Measurements from ENCODE around the gene C1orf87.

Gene C1orf87

DNA sequence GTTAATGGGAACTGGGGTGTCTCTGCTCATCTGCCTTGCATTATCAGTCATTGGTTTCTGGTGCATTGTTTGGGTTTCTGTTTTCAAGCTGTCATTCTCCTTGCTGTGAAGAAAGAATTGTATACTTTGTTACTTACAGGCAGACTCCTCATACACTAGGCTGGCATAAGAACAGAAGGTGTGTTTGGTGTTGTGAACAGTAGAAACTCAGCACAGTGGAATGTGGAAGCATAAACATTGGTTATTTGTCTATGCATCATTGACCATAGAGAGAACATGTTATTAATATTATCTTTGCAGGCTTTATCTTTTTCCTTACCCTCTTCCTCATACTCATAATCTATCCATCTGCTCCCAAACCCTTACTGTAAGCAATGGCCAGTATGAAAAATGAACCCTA is 18.2 kb downstream of the C1orf87 start:
- no peak for DNase-seq

DNA sequence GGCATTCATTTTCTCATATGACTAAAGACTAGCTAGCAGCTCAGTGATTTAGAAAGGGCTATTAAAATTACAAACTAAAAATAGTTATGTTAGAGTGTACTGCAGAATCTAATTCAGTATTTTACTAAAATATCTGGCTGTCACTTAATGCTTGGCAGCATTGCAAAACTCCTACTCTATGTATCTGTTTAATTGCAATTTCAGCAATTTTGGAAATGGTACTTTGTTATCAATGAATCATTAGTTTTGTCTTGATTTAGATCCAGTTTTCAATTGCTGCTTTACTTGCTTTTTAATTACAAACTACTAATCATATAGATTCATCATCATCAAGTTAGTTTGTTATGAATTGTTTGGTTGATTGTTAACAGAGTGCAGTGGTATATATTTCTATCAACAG is 19.2 kb downstream of the C1orf87 start:
- DNase-seq = no peak

DNA sequence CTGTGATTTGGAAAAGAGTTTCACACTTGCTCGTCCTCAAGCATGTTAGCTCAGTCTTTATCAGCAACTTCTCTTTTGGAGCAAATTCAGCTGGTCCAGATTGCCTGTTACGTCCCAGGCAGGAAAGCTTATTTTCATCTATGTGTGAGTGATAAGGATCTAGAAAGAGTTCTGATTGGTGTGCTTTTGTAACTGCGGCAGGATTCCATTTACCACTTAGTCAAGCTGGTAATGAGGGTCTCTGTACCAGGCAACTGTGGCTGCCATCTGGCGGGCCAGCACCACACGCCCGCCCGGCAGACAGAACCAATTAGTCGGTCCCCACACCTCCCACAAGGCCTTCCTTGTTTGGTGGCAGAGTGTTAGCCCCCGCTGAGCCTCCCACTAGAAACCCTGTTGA is 21.0 kb downstream of the C1orf87 start:
- no peak for DNase-seq

DNA sequence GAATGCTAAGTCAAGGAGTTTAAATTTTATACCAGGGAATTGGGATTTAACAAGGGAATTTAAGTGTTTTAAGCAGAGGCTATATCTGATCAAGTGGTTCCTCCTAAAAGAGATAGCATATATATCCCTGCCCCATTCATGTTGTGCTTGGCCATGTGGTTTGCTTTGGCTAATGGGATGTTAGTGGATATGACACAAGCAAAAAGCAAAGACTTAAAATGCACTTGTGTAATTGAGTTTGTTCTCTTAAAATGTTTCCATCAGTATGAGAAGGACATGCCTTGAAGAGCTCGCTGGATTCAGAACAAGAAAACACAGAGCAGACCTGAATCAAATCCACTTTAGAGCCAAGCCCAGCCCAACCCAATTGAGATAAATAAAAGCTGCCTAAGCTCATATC is 22.4 kb downstream of the C1orf87 start:
- no peak for DNase-seq

DNA sequence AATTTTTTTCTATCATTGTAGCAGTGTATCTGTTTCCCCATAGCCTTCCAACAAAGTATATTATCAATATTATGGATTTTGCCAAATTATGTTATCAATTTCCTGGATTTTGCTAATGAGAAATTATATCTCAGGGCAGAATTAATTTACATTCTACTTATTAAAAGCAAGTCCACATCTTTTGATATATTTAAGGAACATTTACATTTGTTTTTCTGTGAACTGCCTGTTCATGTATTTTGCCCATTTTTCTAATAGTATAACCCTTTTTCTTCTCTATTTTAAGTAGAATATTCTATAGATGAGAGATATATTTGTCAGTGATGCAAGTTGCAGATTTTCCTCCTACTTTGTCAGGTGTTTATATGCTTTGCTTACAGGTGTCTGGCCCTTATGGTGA is 24.4 kb downstream of the C1orf87 start:
- no peak for DNase-seq

DNA sequence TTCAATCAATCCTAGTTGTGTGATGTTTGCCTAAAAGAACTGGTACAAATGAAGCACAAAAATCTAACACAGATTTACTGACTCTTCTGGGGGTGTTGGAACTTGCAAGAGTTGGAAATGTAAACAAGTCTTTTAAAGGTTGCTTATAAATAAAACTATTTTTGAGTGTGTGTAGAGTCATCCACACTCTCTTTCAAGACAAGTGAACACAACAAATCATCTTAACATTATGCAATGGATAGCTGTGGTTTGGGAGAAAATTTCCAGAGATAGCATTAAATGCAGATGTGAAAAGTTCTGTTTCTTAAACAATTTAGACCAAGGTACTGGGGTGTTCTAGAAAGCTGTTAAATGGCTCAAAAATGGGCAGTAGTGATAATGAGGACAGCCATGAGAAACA is 28.7 kb downstream of the C1orf87 start:
- DNase-seq = no peak

DNA sequence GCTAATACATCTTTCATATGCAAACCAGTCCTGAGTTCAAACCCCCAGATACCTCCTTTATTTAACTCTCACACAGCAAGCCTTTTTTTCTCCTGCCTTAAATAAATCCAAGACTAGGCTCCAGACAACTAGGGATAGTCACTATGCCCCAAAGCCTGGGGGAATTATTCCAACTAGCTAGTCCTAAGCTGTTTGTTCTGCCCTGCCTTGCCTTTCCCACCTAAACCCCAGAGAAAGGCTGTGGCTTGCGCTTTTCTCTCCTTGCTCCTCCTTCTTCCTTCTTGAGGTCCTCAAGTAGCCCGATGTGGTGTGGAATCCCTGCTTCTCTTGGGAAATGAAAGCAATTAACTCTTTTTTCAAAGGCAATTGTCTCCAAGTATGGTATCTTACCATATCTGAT is 31.8 kb downstream of the C1orf87 start:
- DNase-seq = no peak

DNA sequence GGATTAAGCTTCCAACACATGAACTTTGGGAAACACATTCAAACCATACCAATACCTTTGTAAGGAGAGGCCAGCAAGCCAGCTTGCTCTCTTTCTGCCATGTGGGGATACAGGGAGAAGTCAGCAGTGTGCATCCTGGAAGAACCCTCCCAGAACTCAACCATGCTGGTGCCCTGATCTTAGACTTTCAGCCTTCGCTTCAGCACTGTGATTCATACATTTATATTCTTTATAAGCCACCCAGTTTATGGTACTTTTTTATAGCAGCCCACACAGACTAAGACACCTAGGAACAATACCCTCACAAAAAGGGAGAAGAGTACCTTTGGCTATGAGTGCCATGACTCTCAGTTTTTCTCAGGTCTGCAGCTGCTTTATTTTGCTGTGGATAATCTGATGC is 35.9 kb downstream of the C1orf87 start:
- DNase-seq = no peak

DNA sequence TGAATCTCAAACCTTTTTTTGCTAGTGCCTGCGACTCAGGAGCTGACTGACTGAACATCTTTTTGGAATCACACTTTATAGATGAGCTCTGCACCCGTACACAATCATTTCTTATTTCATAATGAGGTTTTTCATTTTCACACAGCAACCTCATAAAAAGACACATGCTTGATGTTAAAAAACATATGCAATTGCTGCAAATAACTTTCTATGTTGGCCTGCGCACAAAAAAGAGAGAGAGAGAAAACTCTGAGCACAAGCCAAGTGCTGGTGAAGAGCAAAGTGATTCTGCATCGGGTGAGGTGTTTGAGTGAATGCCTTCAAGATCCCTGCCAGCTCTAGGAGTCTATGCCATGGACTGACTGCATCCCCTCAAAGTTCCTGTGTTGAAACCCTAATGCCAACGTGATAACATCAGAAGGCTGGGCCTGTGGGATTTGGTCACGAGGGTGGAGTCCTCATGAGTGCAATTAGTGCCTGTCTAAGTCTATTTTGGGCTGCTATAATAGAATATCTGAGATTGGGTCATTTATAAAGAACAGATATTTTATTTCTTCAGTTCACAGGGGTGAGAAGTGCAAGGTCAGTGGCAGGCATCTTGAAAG is 36.6 kb downstream of the C1orf87 start:
- no peak for DNase-seq

DNA sequence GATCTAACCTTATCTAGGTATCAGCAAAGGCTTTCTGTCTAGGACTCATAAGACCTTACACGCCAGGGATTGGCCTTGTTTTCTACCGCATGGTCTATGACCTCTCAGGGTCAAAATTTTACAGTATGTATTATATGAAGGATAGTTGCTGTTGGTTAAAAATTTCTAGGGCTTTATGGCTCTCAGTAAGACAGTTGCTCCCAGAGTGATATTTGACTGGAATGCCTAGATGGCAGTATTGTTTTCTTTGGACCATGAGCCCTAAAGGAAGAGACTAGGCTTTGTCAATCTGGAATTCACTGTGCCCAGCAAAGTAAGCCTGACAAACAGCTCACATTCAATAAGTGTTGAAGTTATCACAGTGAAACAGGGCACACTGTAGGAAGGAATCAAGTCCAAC is 37.6 kb downstream of the C1orf87 start:
- no peak for DNase-seq

DNA sequence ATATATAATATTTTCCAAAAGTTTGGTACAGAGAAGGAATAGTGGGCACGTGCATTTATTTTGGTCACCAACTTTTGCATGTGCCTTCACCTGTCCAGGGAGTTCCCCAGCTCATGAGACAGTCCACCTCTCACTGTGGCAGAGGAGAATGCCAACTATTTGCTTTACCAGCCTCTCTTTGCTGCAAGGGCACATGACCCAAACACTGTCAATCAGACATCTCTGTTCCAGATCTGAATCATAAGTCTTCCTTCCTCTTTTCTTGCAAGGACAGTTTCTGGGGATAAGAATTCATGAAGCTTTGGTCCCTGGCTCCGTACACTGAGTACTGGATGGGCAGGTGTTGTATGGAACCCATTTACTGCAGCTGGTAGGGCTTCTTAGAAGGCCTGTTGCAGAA is 38.6 kb downstream of the C1orf87 start:
- DNase-seq = no peak

DNA sequence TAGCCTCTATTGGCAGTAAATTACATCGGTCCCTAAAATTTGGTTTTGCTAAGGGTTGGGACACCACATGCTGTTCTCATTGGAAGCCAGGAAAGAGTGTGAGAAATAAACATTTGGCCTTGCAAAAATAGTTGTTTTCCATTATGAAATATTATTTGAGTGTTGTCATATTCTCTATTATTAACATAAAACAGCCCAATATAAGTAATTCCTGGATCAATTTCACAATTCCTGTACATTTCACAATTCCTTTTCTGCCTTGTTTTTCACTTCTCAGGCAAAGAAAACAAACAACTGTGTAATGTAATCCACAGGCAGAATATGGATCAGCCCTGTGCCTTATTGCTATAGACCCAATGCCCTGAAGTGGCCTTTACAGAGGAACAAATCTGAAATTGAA is 40.5 kb downstream of the C1orf87 start:
- DNase-seq = no peak

DNA sequence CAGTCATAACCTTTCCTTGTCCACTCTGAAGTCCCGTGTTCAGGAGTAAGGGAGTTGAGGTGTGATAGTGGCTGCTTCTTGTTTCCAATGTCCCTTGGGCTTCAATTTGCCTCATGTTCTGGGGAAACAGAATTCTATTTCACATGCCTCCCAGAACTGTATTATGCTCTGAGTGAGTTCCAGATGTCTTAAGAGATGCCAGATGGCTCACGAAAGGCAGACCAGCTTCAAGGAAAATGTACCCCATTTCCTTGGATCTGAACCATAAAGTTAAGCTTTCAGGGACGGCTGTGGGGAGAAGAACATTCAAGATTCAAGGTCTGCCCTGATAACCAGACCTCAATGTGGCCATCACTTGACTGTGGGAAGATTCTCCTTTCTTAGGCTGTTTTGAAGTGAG is 42.4 kb downstream of the C1orf87 start:
- no peak for DNase-seq

DNA sequence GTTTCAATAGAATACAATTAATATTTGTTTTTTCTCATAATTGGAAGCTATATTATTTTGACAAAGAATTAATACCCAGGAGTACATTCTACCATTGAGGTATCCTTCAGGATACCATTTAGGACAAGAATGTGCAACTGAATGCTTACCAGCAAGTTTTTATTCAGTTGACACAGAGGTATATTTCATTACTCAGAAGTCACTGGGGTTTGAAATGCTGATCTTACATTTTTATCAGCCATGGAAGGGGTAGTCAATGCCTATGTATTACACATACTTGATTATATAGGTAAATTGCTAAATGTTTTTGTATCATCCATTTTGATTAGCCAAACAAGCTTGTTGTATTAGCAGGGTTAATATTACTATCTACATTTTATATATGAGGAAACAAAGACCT is 48.0 kb downstream of the C1orf87 start:
- DNase-seq = no peak

DNA sequence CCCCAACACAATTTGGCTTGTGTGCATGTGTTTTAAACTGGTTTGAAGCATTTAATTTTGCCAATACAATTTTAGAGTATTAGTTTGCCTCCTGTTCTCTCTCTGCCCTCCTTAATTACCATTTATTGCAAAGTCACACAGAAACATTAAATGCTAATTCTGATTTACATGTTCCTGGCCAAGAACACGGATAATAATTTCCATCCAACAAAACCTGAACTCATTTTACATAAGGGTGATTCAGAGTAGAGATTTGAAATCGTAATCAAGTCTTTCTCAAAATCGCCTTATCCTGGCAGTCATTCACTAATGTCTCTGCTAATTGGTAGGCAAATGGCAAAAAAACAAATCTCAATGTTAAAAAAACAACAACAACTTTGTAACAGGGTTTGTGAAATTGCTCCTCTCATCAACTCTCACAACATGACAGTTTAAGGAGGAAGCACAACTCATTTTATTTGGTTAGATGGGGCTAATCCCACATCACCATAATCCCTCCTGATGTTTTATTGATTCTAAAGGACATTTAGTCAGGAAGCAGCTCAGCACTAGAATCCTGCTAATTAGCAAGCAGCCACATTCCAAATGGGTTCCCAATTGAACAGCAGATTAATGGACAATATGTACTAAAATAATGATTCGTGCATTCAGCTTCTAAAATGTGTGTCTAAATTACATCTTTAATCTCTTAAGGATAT is 55.9 kb downstream of the C1orf87 start:
- no peak for DNase-seq

DNA sequence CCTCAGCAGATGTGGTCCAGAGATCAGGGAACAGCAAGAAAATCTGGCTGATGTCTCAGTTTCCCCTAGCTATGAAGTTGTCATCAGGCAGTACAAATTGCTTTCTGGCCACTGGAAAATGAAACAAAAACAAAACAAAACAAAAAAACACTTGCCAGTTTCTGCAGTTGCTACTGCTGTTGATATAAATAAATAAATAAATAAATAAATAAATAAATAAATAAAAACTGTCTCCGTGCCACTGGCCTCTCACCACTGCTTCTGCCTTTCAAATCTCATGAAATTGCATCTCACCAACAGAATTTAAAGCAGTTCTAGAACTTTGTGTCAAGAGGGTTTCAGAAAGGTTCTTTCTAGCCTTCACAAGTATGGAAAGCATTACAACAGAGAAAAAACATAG is 62.9 kb downstream of the C1orf87 start:
- DNase-seq = no peak

DNA sequence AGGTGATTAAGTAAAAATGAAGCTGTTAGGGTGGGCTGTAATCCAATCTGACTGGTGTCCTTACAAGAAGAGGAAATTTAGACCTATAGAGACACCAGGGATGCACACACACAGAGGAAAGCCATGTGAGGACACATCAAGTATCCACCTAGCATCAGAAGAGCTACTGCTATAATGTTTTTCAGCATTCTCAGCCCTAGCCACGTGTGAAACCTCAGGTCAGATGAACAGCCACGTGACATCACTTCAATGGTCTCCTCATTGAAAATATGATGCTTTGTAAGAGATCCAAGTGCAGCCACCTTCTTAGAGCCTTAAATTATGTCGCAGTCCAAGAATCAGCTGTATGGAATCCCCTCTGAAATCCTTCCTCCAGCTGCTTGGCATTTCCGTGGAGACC is 65.1 kb downstream of the C1orf87 start:
- no peak for DNase-seq

DNA sequence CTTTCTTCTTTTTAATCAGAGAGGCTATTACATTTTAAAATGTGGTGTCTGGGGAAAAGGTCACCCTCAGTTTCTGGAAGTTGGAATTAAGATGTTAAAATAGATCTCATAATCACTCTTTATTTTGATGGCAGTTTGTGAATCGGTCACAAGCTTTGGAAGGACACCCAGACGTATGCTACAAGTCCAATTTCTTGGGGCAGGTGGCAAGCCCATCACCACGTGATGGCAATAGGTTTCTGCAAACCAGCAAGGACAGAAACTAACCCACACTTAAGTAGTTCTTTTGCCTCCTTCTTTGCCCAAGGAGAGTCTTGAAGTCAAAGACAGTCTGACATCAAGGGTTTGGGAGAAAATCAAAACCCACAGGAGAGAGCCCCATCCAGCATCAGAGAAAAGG is 72.9 kb downstream of the C1orf87 start:
- no peak for DNase-seq

DNA sequence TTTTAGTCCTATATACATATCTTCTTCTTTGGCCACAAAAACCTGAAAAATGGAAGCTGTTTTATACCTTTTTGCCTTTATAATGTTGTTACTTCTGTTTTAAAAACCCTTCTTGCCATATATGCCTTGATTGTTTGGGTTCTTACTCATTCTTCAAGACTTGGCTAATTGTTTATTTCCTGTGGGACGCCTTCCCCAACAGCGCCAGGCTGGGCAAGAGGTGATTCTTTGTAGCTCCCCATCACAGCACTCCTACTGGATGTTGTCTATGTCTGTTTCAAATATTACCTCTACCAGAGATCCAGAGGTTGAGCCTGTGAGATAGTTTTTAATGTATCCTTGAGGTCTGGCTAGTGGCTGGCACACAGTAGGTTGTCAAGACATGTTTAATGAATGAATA is 73.8 kb downstream of the C1orf87 start:
- DNase-seq = no peak

DNA sequence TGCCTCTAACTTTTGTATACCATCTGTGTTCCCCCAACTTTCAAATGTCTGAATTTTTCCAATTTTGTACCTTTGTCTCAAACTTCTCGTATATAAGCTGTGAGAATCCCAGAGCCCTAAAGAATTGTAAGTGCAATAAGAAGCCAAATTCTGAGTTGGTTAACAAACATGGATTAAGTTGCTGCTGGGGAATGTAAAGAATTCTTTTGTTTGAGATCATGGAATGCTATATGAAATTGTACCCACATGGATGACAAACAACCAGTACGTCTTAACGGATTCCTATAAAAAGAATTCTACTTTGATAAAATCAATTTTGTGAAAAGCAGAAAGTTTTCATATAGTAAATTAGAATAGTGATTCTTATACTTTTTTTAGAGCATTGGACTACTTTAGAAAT is 74.6 kb downstream of the C1orf87 start:
- no peak for DNase-seq

DNA sequence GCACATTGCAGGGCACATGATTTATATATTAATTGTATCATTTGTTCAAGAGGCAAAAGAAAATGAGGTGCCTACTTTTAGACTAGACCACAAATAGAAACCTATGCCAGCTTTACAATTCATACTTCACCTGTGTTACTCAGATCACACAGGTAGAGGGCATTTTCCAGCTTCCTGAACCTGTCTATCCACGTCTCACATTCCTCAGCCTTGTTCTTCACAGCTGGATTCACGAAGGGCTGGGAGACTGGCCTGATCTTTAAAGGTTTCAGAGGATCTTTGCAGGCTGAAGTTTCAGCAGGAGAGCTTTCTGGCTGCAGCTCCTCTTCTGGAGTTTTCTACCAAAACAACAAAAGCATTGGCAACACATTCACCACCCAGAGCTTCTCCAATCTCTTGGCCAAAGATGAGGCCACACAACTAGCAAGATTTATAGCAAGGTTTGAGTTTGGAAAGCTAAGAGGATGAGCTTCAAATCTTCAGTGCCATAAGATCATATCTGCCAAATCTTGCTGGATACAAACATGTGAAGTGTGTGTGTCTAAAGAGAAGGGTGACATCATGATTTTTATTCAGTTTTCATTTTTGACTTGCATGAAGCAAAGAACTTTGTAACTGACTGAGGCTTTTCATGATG is 76.0 kb downstream of the C1orf87 start:
- no peak for DNase-seq

DNA sequence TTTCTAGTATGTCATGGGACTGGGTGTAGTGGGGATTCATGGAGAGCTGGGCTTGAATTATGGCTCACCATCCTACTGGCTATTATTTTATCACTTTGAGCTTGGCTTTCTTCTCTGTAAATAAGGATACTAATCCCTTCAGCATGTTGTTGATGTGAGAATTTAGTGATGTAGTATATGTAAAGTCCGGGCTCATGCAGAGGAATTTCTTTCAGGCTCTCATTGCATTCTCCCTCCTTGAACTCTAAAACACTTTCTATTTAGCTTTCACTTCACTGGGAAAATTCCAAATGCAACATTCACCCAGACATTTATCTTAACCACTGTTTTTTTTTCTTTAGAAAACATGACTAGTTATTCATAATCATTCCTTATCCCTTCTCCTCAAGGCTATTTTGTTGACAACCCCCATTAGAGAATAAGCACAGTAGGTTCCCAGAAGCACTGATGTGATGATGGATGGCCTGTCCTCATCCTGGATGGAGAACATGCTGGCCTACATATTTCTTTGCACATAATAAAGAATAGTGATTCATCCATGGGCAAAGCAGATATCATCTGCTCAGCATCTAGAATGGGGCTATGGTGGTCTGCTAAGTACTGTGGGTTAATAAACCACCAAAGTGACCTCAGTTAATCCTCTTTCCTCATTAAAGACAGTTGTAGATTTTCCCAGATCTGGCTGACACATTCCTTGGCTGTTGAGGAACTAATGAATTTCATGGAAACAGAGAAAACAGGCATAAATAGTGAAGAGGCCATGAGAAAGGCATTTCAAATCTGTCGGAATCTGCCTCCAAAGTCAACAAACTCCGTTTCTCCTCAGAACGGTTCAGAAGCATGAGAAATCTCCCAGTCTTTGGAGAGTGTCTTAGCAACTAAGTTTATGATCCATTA is 79.0 kb downstream of the C1orf87 start:
- no peak for DNase-seq

DNA sequence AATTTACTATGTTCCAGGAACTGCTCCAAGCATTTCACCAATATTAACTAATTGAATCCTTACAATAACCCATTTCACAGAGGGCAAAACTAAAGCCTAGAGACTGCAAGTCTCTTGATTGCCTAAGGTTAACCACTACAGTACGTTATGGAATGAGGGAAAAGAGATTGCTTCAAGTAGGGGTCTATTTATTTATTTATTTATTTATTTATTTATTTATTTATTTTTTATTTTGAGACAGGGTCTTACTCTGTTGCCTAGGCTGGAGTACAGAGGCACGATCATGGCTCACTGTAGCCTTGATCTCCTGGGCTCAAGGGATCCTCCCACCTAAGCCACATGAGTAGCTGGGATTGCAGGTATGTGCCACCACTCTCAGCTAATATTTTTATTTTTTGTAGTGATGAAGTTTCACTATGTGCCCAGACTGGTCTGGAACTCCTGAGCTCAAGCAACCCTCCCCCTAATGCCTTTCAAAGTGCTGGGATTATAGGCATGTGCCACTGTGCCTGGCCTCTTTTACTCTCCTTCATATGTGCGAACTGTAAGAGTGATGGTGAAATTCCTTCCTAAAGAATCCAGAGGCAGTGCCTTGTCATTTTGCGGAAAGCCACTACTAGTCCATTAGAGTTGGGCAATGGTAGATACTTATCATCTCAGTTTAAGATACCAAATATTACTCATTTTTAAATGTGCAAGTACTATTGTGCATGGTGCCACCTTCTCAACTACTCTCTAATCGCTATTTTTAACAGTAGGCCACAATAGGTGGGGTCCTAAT is 81.3 kb downstream of the C1orf87 start:
- no peak for DNase-seq
